ENCODE data around the gene PRKD2. TPM values are rescaled to one million over a fixed set of nuclear protein-coding genes. Genes with fewer than 3 reads are reported as not detected.

The PRKD2 gene
- total RNA-seq, 1 experiment from 2014 or later: 45.1 TPM

DNA sequence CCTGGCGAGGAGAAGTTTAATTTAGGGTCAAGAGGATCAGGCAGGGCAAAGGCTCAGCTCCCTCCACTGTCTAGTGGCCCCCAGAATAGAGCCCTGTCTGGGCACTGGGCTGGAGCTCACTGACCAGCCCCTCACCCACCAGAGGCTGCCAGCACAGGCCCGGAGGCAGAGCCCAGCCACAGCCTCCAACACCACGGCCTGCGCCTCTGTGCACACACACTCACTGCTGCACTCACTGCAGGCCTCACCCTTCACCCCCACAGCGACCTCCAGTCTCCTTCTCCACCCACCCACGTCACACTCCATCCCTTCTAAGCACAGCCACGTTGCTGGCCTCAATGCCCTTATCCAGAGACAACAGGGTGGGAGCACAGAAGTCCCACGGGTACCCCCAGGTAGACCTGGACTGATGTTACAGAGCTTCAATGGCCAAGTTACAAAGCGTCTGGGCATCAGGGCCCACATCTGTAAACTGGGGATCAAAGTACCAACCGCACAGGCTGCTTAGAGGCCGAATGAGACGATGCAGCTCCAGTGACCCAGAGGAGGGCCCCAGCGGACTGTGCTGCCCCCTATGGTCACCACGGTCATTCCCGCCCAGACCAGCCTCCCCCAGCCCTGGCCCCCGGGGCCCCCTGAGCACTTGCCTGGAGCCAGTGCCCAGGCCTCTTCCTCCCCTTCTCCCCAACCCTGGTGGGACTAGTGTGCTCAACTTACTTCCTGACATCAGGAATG is 4.5 kb upstream of the PRKD2 start:
- Histone ChIP-seq H3K27me3 (replicated peaks; ENCODE audit: insufficient read depth, low read depth, low read length, poor library complexity) (no peaks in the 10 kb centered on the region), H3K4me1 (ENCODE audit: insufficient read depth, low read length, poor library complexity, severe bottlenecking) (peaks cover 5% of the 10 kb centered on the region), H3K4me3 (ENCODE audit: low read depth, low read length, poor library complexity, severe bottlenecking) (no peak overlapping the region), H3K9me3 (ENCODE audit: low read depth, low read length, poor library complexity, severe bottlenecking) (no peaks in the 10 kb centered on the region), H3K27ac (ENCODE audit: low read depth, low read length, poor library complexity, severe bottlenecking) (no peak overlapping the region), H3K36me3 (ENCODE audit: insufficient read depth, low read length, poor library complexity, severe bottlenecking) (peaks cover 56% of the 10 kb centered on the region)
- no peak for DNase-seq (ENCODE audit: low spot score)
- no TSS peak for BruUV-seq (replicated peaks)
- intact Hi-C loops (cut with micrococcal nuclease; ENCODE audit: unreplicated experiment): no loop called here
- TF ChIP-seq, protein P1, sequence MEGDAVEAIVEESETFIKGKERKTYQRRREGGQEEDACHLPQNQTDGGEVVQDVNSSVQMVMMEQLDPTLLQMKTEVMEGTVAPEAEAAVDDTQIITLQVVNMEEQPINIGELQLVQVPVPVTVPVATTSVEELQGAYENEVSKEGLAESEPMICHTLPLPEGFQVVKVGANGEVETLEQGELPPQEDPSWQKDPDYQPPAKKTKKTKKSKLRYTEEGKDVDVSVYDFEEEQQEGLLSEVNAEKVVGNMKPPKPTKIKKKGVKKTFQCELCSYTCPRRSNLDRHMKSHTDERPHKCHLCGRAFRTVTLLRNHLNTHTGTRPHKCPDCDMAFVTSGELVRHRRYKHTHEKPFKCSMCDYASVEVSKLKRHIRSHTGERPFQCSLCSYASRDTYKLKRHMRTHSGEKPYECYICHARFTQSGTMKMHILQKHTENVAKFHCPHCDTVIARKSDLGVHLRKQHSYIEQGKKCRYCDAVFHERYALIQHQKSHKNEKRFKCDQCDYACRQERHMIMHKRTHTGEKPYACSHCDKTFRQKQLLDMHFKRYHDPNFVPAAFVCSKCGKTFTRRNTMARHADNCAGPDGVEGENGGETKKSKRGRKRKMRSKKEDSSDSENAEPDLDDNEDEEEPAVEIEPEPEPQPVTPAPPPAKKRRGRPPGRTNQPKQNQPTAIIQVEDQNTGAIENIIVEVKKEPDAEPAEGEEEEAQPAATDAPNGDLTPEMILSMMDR (conservative IDR thresholded peaks at IDR 0.05; ENCODE audit: low read depth, low read length): no peak
- TF ChIP-seq EZH2 (IDR thresholded peaks at IDR 0.05; ENCODE audit: borderline replicate concordance, low read depth, low read length, poor library complexity, severe bottlenecking): no peak
- ChIA-PET CTCF (no interaction called here), POLR2A (ENCODE audit: low non-redundant PET) (no interaction called here)

DNA sequence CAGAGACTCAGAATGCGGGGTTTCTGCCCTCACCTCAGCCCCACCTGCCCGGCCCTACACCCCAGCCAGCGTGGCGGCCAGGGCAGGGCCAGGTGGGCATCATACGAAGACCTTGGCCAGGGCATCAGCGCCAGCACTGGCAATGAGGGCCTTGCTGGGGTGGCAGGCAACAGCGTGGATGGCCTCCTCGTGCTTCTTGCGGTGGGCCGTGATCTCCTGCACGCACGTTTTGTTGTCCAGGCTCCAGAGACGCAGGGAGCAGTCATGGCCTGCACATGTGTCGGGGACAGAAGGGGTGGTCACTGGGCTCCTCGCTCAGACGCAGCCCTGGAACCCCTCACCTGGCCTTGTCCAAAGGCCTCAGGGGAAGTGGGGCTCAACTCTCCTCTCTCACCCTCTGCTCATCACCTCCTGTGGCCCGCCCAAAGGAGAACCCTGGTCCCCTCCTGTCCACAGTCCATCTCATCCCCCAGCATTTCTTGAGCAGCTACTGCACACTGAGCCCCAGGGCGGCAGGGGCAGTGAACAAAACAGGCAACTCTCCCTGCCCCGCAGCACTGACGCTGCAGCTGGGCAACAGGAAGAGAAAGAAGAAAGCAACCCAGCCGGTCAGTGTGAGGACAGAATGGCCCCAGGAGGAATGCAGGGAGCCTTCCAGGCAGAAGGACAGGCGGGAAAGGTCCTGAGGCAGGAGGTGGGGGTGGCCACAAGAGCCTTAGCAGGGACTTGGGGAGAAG is 3.8 kb upstream of the PRKD2 start:
- DNase-seq (ENCODE audit: low spot score): no peak
- H3K4me3 ChIP-seq (ENCODE audit: low read depth, low read length, poor library complexity, severe bottlenecking): no peak overlapping the region
- intact Hi-C loops (cut with micrococcal nuclease; ENCODE audit: unreplicated experiment): no loop called here
- H3K4me1 ChIP-seq (ENCODE audit: insufficient read depth, low read length, poor library complexity, severe bottlenecking): peaks cover 9% of the 10 kb centered on the region
- H3K36me3 ChIP-seq (ENCODE audit: insufficient read depth, low read length, poor library complexity, severe bottlenecking): peaks cover 49% of the 10 kb centered on the region
- no peaks in the 10 kb centered on the region for H3K27me3 ChIP-seq (replicated peaks; ENCODE audit: insufficient read depth, low read depth, low read length, poor library complexity)
- H3K9me3 ChIP-seq (ENCODE audit: low read depth, low read length, poor library complexity, severe bottlenecking): no peaks in the 10 kb centered on the region
- CTCF ChIA-PET: no interaction called here
- POLR2A ChIA-PET (ENCODE audit: low non-redundant PET): no interaction called here
- no peak overlapping the region for H3K27ac ChIP-seq (ENCODE audit: low read depth, low read length, poor library complexity, severe bottlenecking)
- TF ChIP-seq EZH2 (IDR thresholded peaks at IDR 0.05; ENCODE audit: borderline replicate concordance, low read depth, low read length, poor library complexity, severe bottlenecking): no peak
- TF ChIP-seq, protein P1 (conservative IDR thresholded peaks at IDR 0.05; ENCODE audit: low read depth, low read length): no peak
- BruUV-seq (replicated peaks): no TSS peak

DNA sequence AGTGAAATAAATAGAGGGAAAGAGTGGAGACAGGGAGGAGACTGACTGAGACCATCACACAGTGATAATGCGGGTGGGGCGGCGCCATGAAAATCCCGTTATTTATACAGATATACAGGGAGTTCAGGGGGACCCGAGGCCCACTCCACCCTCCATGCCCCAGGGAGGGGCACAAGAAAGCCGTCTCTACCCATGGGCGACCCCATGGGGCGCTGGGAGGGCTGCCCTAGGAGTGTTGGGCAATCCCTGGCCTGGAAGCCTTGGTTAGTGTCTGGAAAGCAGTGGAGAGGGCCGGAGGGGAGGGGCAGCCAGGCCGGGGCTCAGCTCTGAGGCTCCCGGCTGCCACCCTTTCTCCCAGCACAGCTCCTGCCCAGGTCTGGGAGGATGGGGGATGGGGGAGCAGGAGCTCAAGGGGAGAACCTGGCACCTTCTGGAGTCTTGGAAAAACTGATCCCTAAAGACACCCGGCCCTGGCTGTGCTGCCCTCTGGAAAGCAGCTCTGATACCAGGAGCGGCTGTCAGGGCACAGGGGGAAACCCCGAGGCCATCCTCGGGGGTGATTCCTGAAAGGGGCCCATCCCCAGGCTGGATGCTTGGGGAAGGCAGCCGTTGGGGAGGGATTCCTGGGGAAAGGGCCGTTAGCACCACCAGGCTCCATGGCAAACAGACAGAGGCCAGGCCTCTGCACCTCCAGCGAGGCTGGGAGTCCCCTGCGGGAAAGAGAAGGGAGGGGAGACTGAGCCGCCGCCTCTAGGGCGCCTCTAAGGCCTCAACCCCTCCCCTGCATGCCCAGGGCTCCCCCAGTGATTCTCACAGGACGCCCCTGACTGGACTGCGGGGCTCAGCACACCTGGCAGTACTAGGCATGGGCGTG is 3.0 kb upstream of the PRKD2 start:
- BruUV-seq (replicated peaks): TSS peak; percentile 60
- no peak overlapping the region for H3K27ac ChIP-seq (ENCODE audit: low read depth, low read length, poor library complexity, severe bottlenecking)
- no peaks in the 10 kb centered on the region for H3K27me3 ChIP-seq (replicated peaks; ENCODE audit: insufficient read depth, low read depth, low read length, poor library complexity)
- CTCF ChIA-PET: no interaction called here
- intact Hi-C loops (cut with micrococcal nuclease; ENCODE audit: unreplicated experiment): no loop called here
- H3K4me1 ChIP-seq (ENCODE audit: insufficient read depth, low read length, poor library complexity, severe bottlenecking): peaks cover 17% of the 10 kb centered on the region
- H3K4me3 ChIP-seq (ENCODE audit: low read depth, low read length, poor library complexity, severe bottlenecking): no peak overlapping the region
- TF ChIP-seq EZH2 (IDR thresholded peaks at IDR 0.05; ENCODE audit: borderline replicate concordance, low read depth, low read length, poor library complexity, severe bottlenecking): no peak
- TF ChIP-seq, protein P1 (conservative IDR thresholded peaks at IDR 0.05; ENCODE audit: low read depth, low read length): no peak
- POLR2A ChIA-PET (ENCODE audit: low non-redundant PET): no interaction called here
- no peaks in the 10 kb centered on the region for H3K9me3 ChIP-seq (ENCODE audit: low read depth, low read length, poor library complexity, severe bottlenecking)
- H3K36me3 ChIP-seq (ENCODE audit: insufficient read depth, low read length, poor library complexity, severe bottlenecking): peaks cover 41% of the 10 kb centered on the region
- no peak for DNase-seq (ENCODE audit: low spot score)

All from A673 (cell line).